RKO (cell line): Measurements from ENCODE around the gene KLHDC9.
A peak's percentile ranks its signal among the peaks of the same experiment; 100 is the strongest.

ENCODE experiments used
- DNase-seq: peaks from one replicate; pipeline ENCODE4 v3.0.0-alpha.2; 2016; ENCODE audit warnings: low spot score

The KLHDC9 gene

GRCh38 chr1:161096015-161096414 lies 2.1 kb upstream of the KLHDC9 start:
- DNase-seq, result no peak

GRCh38 chr1:161096530-161096929 lies 1.6 kb upstream of the KLHDC9 start:
- no peak for DNase-seq

GRCh38 chr1:161099090-161099802 lies 1.1 kb downstream of the KLHDC9 start:
- DNase-seq, result no peak

- DNase-seq, result no peak
These were observed 2.4 kb downstream of the KLHDC9 start for GRCh38 chr1:161100556-161100955.

GRCh38 chr1:161106431-161106830 lies 8.3 kb downstream of the KLHDC9 start:
- DNase-seq, result no peak

- no peak for DNase-seq
These were observed 13.0 kb downstream of the KLHDC9 start for GRCh38 chr1:161111117-161111516.

- DNase-seq, result no peak
These were observed 13.4 kb downstream of the KLHDC9 start for GRCh38 chr1:161111527-161111926.

GRCh38 chr1:161113915-161114314 lies 15.8 kb downstream of the KLHDC9 start:
- no peak for DNase-seq

- peak; percentile 58 for DNase-seq
These were observed 16.4 kb downstream of the KLHDC9 start for GRCh38 chr1:161114556-161114955.

- peak; percentile 100 for DNase-seq
These were observed 17.1 kb downstream of the KLHDC9 start for GRCh38 chr1:161115132-161115711.

- peak; percentile 74 for DNase-seq
These were observed 17.8 kb downstream of the KLHDC9 start for GRCh38 chr1:161115961-161116360.

- peak; percentile 94 for DNase-seq
These were observed 19.8 kb downstream of the KLHDC9 start, which contains the start of the genes NIT1 and PFDN2 for GRCh38 chr1:161117759-161118581. NIT1 (plus strand) TSS chr1:161118105; CDS start chr1:161118177, 72 bp downstream. PFDN2 (minus strand) TSS chr1:161118037; CDS start chr1:161118026, 11 bp downstream.

- peak; percentile 96 for DNase-seq
These were observed 21.1 kb downstream of the KLHDC9 start for GRCh38 chr1:161119092-161119903.

- no peak for DNase-seq
These were observed 23.0 kb downstream of the KLHDC9 start for GRCh38 chr1:161121042-161121650.

GRCh38 chr1:161121834-161122233 lies 23.7 kb downstream of the KLHDC9 start:
- no peak for DNase-seq

GRCh38 chr1:161122967-161123366 lies 24.8 kb downstream of the KLHDC9 start:
- no peak for DNase-seq

GRCh38 chr1:161127649-161128048 lies 29.5 kb downstream of the KLHDC9 start:
- DNase-seq, result no peak

- DNase-seq, result no peak
These were observed 30.6 kb downstream of the KLHDC9 start for GRCh38 chr1:161128591-161129420.

- no peak for DNase-seq
These were observed 32.1 kb downstream of the KLHDC9 start for GRCh38 chr1:161130266-161130665.
